22Rv1 (cell line): ENCODE data around the gene EHBP1.

Source experiments
- H3K27ac ChIP-seq: fragments of 450-650 bp; 2 replicates; pipeline ENCODE4 v1.5.1; 2017
- ZFX ChIP-seq: fragments of 450-650 bp; IDR thresholded peaks from 2 replicates; pipeline ENCODE4 v1.6.1; 2017; ENCODE audit warnings: antibody characterized with exemption, borderline replicate concordance
- TF ChIP-seq, protein P1 (sequence below): fragments of 450-650 bp; IDR thresholded peaks from 2 replicates; pipeline ENCODE4 v1.5.1; 2017; ENCODE audit warnings: mild to moderate bottlenecking

The EHBP1 gene

DNA sequence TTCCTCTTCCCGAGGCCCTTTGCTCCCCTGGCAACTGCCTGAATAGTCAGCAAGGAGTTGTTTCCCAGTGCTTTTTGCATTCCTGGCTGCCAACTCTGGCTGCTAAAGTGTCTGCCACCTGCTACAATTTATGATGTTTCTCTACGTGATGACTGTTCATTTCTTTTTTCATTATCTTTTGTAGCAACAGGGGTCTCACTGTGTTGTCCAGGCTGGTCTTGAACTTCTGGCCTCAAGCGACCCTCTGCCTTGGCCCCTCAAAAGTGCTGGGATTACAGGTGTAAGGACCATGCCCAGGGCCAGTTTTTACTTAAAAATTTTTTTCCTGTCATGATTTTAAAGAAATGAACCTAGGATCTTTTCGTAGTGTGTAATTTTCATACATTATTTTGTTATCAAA, 11.3 kb downstream of the EHBP1 start:
- H3K27ac ChIP-seq: no peak overlapping the region
- TF ChIP-seq, protein P1, sequence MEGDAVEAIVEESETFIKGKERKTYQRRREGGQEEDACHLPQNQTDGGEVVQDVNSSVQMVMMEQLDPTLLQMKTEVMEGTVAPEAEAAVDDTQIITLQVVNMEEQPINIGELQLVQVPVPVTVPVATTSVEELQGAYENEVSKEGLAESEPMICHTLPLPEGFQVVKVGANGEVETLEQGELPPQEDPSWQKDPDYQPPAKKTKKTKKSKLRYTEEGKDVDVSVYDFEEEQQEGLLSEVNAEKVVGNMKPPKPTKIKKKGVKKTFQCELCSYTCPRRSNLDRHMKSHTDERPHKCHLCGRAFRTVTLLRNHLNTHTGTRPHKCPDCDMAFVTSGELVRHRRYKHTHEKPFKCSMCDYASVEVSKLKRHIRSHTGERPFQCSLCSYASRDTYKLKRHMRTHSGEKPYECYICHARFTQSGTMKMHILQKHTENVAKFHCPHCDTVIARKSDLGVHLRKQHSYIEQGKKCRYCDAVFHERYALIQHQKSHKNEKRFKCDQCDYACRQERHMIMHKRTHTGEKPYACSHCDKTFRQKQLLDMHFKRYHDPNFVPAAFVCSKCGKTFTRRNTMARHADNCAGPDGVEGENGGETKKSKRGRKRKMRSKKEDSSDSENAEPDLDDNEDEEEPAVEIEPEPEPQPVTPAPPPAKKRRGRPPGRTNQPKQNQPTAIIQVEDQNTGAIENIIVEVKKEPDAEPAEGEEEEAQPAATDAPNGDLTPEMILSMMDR: no peak
- no peak for TF ChIP-seq ZFX

DNA sequence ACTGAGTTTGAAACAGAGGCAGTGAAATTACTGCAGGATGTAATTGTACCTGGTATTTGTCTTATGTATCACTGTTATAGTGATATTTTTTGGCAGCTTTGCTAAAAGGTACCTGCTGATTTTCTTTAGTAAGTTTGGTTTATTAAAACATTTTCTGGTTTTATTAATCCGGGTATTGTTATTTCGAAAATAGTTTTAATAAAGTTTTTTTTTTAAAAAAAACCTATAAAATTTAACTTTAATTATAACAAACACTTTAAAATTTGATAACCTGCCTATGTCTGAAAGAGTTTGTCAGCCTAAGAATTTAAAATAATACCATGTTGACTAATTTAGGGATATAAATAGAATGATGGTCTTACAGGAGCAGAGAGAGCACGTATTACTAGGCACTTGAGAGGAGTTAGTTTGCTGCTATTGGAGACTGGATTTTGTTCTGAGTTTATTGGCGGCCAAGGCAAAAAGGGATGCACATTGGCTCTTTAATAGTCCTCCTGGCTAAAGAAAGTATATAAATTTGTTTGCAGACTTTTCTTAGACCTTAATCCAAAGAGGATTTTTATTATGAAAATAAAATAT, 12.1 kb downstream of the EHBP1 start:
- H3K27ac ChIP-seq: no peak overlapping the region
- TF ChIP-seq, protein P1: no peak
- no peak for TF ChIP-seq ZFX

DNA sequence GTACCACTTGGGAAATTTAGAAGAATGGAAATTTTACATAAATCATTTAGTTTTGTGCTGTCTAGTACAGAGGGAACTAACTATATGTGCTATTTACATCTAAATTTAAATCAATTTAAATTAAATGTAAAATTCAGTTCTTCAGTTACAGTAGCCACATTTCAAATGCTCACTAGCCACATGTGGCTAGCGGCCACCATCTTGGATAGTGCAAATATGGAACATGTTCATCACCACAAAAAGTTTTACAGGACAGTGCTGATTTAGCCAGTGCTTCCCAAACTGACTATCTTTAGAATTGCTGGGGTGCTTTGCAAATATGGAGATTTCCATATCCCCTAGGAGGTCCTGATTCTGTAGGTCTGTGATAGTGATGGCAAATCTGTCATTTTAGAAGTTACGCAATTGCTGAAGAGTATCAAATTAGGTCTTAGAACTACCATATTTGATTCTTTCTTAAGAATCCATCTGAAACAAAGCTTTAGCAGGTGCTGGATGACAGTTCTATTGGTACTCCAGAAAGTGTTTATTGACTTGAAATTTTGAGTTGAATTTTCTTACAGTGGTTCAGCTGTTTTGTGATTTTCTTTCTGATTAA, 12.8 kb downstream of the EHBP1 start:
- no peak for TF ChIP-seq ZFX
- TF ChIP-seq, protein P1: no peak
- no peak overlapping the region for H3K27ac ChIP-seq

DNA sequence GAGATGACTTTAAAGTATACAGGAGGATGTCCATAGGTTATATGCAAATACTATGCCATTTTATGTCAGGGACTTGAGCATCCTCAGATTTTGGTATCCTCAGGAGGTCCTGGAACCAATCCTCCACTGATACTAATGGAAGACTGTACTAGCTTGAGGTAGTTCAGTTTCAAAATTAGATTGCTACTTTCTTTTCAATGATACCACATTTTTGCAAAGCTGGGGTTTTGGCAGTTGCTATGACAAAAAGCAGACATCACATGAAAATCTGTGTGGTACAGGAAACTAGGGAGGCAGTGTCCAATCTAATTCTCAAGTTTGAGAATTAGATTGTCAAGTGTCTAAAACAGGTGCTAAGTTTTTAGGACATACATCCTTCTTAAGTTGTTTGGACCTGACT, 14.2 kb downstream of the EHBP1 start:
- TF ChIP-seq, protein P1: no peak
- no peak for TF ChIP-seq ZFX
- no peak overlapping the region for H3K27ac ChIP-seq

DNA sequence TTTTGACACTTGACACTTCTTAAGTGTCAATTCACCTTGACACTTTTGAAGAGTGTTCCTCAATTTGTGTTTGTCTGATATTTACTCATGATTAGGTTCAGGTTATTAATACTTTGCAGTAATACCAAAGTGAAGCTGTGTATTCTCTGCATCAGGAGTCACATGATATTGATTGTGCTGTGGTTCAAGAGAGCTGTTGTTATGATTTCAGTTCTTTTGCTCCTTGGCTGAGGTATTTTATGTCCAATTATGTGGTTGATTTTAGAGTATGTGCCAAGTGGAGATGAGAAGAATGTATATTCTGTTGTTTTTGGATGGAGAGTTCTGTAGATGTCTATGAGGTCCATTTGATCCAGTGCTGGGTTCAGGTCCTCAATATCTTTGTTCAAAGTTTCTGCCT, 17.2 kb downstream of the EHBP1 start:
- no peak overlapping the region for H3K27ac ChIP-seq
- TF ChIP-seq ZFX: no peak
- TF ChIP-seq, protein P1: no peak

DNA sequence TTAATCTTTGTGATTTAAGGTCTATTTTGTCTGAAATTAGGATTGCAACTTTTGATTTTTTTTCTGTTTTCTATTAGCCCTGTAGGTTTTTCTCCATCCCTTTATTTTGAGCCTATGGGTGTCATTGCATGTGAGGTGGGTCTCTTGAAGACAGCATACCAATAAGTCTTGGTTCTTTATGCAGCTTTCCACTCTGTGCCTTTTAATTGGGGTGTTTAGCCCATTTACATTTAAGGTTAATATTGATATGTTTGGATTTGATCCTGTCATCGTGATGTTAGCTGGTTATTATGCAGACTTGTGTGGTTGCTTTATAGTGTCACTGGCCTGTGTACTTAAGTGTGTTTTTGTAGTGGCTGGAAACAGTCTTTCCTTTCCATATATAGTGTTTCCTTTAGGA, 17.7 kb downstream of the EHBP1 start:
- TF ChIP-seq ZFX: no peak
- TF ChIP-seq, protein P1: no peak
- H3K27ac ChIP-seq: no peak overlapping the region

DNA sequence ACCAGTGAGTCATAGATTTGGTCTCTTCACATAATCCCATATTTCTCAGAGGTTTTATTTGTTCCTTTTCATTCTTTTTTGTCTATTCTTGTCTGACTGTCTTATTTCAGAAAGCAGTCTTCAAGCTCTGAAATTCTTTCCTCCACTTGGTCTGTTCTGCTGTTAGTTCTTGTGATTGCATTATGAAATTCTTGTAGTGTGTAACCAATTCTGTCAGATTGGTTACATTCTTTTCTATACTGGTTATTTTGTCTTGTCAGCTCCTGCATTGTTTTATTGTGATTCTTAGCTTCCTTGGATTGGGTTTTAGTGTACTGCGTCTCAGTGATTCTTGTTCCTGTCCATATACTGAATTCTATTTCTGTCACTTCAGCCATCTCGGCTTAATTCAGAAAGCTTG, 18.6 kb downstream of the EHBP1 start:
- no peak overlapping the region for H3K27ac ChIP-seq
- TF ChIP-seq, protein P1: no peak
- no peak for TF ChIP-seq ZFX
